Stimulated activated CD8-positive, alpha-beta memory T cell treated with anti-CD3 and anti-CD28 coated beads, Interleukin-7, amount 100 ng/mL, for 24 hours (primary cell): Measurements from ENCODE around the gene TRIM51G.
"Not testable (repeated sequence)": the region's sequence is repeated elsewhere in the genome, so short reads cannot be mapped to it uniquely, and the experiment has no call there.

Experiments
- DNase-seq: peaks from one replicate; pipeline ENCODE4 v3.0.0-alpha.2; 2020; ENCODE audit warnings: low read depth

TRIM51G gene

GRCh38 chr11:48983785-48984184, at the start of gene TRIM51G:
TRIM51G (minus strand) TSS chr11:48983885; CDS start chr11:48981695, 2,190 bp downstream.
- not testable (repeated sequence) for DNase-seq

GRCh38 chr11:49028523-49028922, 44.8 kb upstream of the TRIM51G start, which contains the start of gene TRIM49B:
TRIM49B (plus strand) TSS chr11:49028823; CDS start chr11:49031600, 2,777 bp downstream.
- not testable (repeated sequence) for DNase-seq

GRCh38 chr11:48968592-48968991, 15.1 kb downstream of the TRIM51G start:
- DNase-seq = not testable (repeated sequence)

GRCh38 chr11:48955315-48956049, 28.2 kb downstream of the TRIM51G start:
- DNase-seq = not testable (repeated sequence)

GRCh38 chr11:48945796-48946195, 37.9 kb downstream of the TRIM51G start:
- DNase-seq = not testable (repeated sequence)
